Caco-2 (cell line): Measurements from ENCODE around the gene TRIM2. TPM values are rescaled to one million over a fixed set of nuclear protein-coding genes. Genes with fewer than 3 reads are reported as not detected.
A peak's percentile ranks its signal among the peaks of the same experiment; 100 is the strongest.

Experiments used
- BruUV-seq: library from RNA; stranded (reverse); fragments of 400-500 nt; replicated peaks from 2 replicates; lab custom pipeline; 2021; lab: Mats Ljungman, UMichigan
- CTCF ChIA-PET: fragments of 300-600 bp; sonication (Branson Sonifier 250); formaldehyde crosslinking; loops from one replicate; lab custom pipeline; 2022; ENCODE audit warnings: antibody characterized with exemption; lab: Charles Lee
- POLR2A ChIA-PET: fragments of 300-600 bp; sonication (Branson Sonifier 250); formaldehyde crosslinking; loops from one replicate; lab custom pipeline; 2022; ENCODE audit warnings: antibody characterized with exemption; lab: Charles Lee
- DNase-seq, 2 experiments: peaks; one replicate each; pipeline versions ENCODE4 v3.0.0 to v3.0.0-alpha.2; 2020 to 2022
- H3K27me3 ChIP-seq: replicated peaks from 2 replicates; pipeline ENCODE4 v1.6.0; 2011; ENCODE audit warnings: low read length; ENCODE audit not compliant: control insufficient read depth, insufficient read depth
- H3K36me3 ChIP-seq: 2 replicates; pipeline ENCODE4 v1.5.1; 2011; ENCODE audit warnings: low read length; ENCODE audit not compliant: control insufficient read depth, insufficient read depth
- H3K4me1 ChIP-seq: fragments of 250-450 bp; sonication (Bioruptor Pico); 2 replicates; pipeline ENCODE4 v1.5.1; 2020; ENCODE audit warnings: mild to moderate bottlenecking
- H3K4me3 ChIP-seq: 2 replicates; pipeline ENCODE4 v1.5.1; 2011; ENCODE audit warnings: low read depth, mild to moderate bottlenecking, control low read depth, low read length
- H3K9me3 ChIP-seq: fragments of 250-450 bp; sonication (Bioruptor Pico); 2 replicates; pipeline ENCODE4 v1.5.1; 2020; ENCODE audit warnings: mild to moderate bottlenecking, moderate library complexity
- H3K27ac Mint-ChIP-seq: one replicate; pipeline ENCODE4 v1.8.0; 2022; ENCODE audit warnings: mixed read lengths; ENCODE audit not compliant: unreplicated experiment
- H3K27me3 Mint-ChIP-seq: one replicate; pipeline ENCODE4 v1.8.0; 2022; ENCODE audit warnings: mixed read lengths; ENCODE audit not compliant: insufficient read depth, unreplicated experiment
- H3K36me3 Mint-ChIP-seq: one replicate; pipeline ENCODE4 v1.8.0; 2022; ENCODE audit warnings: mild to moderate bottlenecking, mixed read lengths; ENCODE audit not compliant: insufficient read depth, unreplicated experiment
- H3K4me1 Mint-ChIP-seq: one replicate; pipeline ENCODE4 v1.8.0; 2022; ENCODE audit warnings: low read depth, mixed read lengths; ENCODE audit not compliant: unreplicated experiment
- H3K4me3 Mint-ChIP-seq: one replicate; pipeline ENCODE4 v1.8.0; 2022; ENCODE audit warnings: mild to moderate bottlenecking, moderate library complexity, mixed read lengths; ENCODE audit not compliant: unreplicated experiment
- H3K9me3 Mint-ChIP-seq: one replicate; pipeline ENCODE4 v1.8.0; 2022; ENCODE audit warnings: mixed read lengths; ENCODE audit not compliant: unreplicated experiment
- CTCF ChIP-seq, 2 experiments: fragments of 200-600 bp in 1 of 2; IDR thresholded peaks; 1 replicate in 1 of 2; 2 replicates in 1 of 2; pipeline versions ENCODE4 v1.5.1 to v1.8.0; 2011 to 2022; ENCODE audit warnings: antibody characterized with exemption in 1 of 2, control low read depth in 1 of 2, inconsistent platforms in 1 of 2, low read depth in 1 of 2, low read length in 1 of 2, mild to moderate bottlenecking in 1 of 2, moderate library complexity in 1 of 2; ENCODE audit not compliant: insufficient read depth in 1 of 2, severe bottlenecking in 1 of 2, unreplicated experiment in 1 of 2
- intact Hi-C: fragments of 100-400 bp; cut with micrococcal nuclease; formaldehyde crosslinking; loops from one replicate; pipeline ENCODE4 v1.10.0; 2022; ENCODE audit not compliant: unreplicated experiment
- total RNA-seq: library from RNA; stranded (reverse); gene quantifications from 2 replicates; pipeline ENCODE4 v1.2.3, GENCODE V29; 2022

TRIM2 gene
- total RNA-seq, 1 experiment from 2014 or later: 62.3 TPM

- Mint-ChIP-seq H3K4me1 (peaks cover 32% of the 10 kb centered on the region), H3K36me3 (peaks cover 22% of the 10 kb centered on the region), H3K9me3 (no peaks in the 10 kb centered on the region), H3K4me3 (no peak overlapping the region), H3K27ac (no peak overlapping the region), H3K27me3 (no peaks in the 10 kb centered on the region)
- no peak for TF ChIP-seq CTCF (IDR thresholded peaks at IDR 0.05; ENCODE audit: insufficient read depth in 1 of 2, low read depth in 1 of 2, low read length in 1 of 2, severe bottlenecking in 1 of 2, unreplicated experiment in 1 of 2)
- POLR2A ChIA-PET: no interaction called here
- intact Hi-C loops: no loop called here
- H3K4me1 ChIP-seq: peaks cover 28% of the 10 kb centered on the region
- CTCF ChIA-PET: no interaction called here
- H3K9me3 ChIP-seq: no peaks in the 10 kb centered on the region
- no peaks in the 10 kb centered on the region for H3K27me3 ChIP-seq
- H3K4me3 ChIP-seq: no peak overlapping the region
- DNase-seq: no peak
- H3K36me3 ChIP-seq: no peaks in the 10 kb centered on the region; the same call in 1 of the 2 replicates
- BruUV-seq: no TSS peak
These were observed 42.9 kb downstream of the TRIM2 start for GRCh38 chr4:153247116-153247490.

- Mint-ChIP-seq H3K4me3 (peak overlapping the region; percentile 65), H3K9me3 (no peaks in the 10 kb centered on the region), H3K36me3 (peaks cover 31% of the 10 kb centered on the region), H3K27me3 (no peaks in the 10 kb centered on the region), H3K4me1 (peaks cover 18% of the 10 kb centered on the region), H3K27ac (no peak overlapping the region)
- BruUV-seq: no TSS peak
- Histone ChIP-seq H3K27me3 (no peaks in the 10 kb centered on the region), H3K4me1 (peaks cover 14% of the 10 kb centered on the region), H3K4me3 (no peak overlapping the region), H3K9me3 (no peaks in the 10 kb centered on the region), H3K36me3 (no peaks in the 10 kb centered on the region; the same call in 1 of the 2 replicates)
- intact Hi-C loops: no loop called here
- no peak for DNase-seq
- CTCF ChIA-PET: no interaction called here
- TF ChIP-seq CTCF (IDR thresholded peaks at IDR 0.05; ENCODE audit: insufficient read depth in 1 of 2, low read depth in 1 of 2, low read length in 1 of 2, severe bottlenecking in 1 of 2, unreplicated experiment in 1 of 2): no peak
- POLR2A ChIA-PET: no interaction called here
These were observed 44.5 kb downstream of the TRIM2 start for GRCh38 chr4:153248641-153249198.

DNA sequence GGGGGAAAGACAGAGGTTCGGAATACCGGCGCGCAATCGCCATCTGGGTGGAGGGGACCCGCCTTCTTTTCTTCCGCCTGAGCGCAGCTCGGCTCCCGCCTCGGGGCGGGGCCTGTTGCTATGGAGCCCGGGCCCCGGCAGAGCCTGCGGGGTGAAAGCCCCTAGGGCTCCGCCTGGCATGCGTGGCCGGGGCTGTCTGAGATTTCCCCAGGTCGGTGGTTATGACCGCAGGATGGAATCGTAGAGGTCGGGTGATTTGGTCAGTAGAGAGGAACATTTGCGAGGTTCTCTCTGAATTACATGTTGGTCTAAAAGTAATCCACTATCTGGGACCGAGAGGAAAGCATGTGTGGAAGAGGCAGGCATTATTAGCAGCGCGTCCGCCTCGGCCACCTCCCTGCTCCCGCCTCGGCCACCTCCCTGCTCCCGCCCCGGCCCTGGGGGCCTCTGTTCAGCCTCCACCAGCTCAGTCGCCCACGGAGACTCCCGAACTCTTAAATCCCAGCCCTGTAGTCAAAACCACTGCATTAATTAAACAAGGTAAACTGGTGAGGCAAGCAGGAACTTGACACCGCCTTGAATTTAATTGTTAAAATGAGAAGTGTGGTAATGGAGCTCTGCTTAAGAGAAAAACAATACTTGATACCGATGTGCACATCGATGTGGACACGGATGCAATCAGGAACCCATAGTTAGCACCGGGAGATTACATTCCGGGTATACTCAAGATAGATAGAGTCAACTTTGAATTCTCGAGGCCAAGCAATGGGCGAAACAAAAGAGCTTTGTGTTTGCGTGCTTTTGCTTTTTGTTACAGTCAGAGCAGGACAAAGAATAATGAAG is 45.2 kb downstream of the TRIM2 start:
- Mint-ChIP-seq H3K4me1 (peaks cover 11% of the 10 kb centered on the region), H3K4me3 (peak overlapping the region; percentile 65), H3K27me3 (no peaks in the 10 kb centered on the region), H3K27ac (no peak overlapping the region), H3K36me3 (peaks cover 31% of the 10 kb centered on the region), H3K9me3 (no peaks in the 10 kb centered on the region)
- no peaks in the 10 kb centered on the region for H3K27me3 ChIP-seq
- ChIA-PET POLR2A (no interaction called here), CTCF (no interaction called here)
- BruUV-seq: no TSS peak
- no peaks in the 10 kb centered on the region for H3K9me3 ChIP-seq
- DNase-seq: no peak
- intact Hi-C loops: no loop called here
- peaks cover 13% of the 10 kb centered on the region for H3K4me1 ChIP-seq
- H3K4me3 ChIP-seq: no peak overlapping the region
- no peaks in the 10 kb centered on the region; the same call in 1 of the 2 replicates for H3K36me3 ChIP-seq
- no peak for TF ChIP-seq CTCF (IDR thresholded peaks at IDR 0.05; ENCODE audit: insufficient read depth in 1 of 2, low read depth in 1 of 2, low read length in 1 of 2, severe bottlenecking in 1 of 2, unreplicated experiment in 1 of 2)
